ENCODE data around the gene RNF31. TPM values are rescaled to one million over a fixed set of nuclear protein-coding genes. Genes with fewer than 3 reads are reported as not detected.

Gene RNF31
- total RNA-seq, 1 experiment from 2014 or later: 77.6 TPM

DNA sequence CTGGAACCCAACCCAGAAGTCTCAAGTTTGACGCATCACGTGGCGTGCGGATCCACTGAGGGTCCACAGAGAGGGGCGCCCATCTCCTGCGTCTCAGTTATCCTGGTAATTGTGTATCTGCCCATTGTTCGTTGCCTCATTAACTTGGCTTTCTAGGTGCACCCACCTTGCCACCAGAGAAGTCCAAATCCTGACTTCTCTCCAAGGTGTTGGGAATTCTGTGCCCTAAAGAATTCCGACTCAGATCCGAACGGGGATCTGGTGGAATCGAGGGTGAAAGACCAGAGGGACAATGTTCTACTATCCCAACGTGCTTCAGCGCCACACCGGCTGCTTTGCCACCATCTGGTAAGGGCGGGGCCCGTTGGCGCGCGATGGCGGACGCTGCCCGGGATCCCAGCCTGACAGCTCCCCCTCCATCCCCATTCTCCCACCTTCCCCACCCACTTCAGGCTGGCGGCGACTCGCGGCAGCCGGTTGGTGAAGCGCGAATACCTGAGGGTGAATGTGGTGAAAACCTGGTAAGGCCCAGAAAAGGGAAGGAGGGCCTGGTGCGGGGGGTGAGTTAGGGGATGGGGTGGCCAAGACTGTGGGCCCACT is 25.1 kb downstream of the RNF31 start:
- peaks cover 17% of the 10 kb centered on the region for H3K36me3 Mint-ChIP-seq (ENCODE audit: insufficient read depth, unreplicated experiment)
- H3K27me3 Mint-ChIP-seq (ENCODE audit: insufficient read depth, unreplicated experiment): no peaks in the 10 kb centered on the region
- intact Hi-C loops (cut with micrococcal nuclease; ENCODE audit: unreplicated experiment): no loop called here
- Histone ChIP-seq H3K4me3 (ENCODE audit: low read depth, low read length) (no peak overlapping the region), H3K9me3 (no peaks in the 10 kb centered on the region), H3K27me3 (replicated peaks; ENCODE audit: control insufficient read depth, insufficient read depth, low read length) (no peaks in the 10 kb centered on the region), H3K4me1 (no peaks in the 10 kb centered on the region), H3K36me3 (ENCODE audit: control insufficient read depth, insufficient read depth, low read length) (peaks cover 2% of the 10 kb centered on the region)
- no peak overlapping the region for H3K4me3 Mint-ChIP-seq (ENCODE audit: unreplicated experiment)
- no TSS peak for BruUV-seq (replicated peaks)
- H3K4me1 Mint-ChIP-seq (ENCODE audit: low read depth, unreplicated experiment): no peaks in the 10 kb centered on the region
- ChIA-PET POLR2A (no interaction called here), CTCF (no interaction called here)
- H3K9me3 Mint-ChIP-seq (ENCODE audit: unreplicated experiment): no peaks in the 10 kb centered on the region
- DNase-seq: no peak
- no peak overlapping the region for H3K27ac Mint-ChIP-seq (ENCODE audit: unreplicated experiment)
- TF ChIP-seq, protein P1, sequence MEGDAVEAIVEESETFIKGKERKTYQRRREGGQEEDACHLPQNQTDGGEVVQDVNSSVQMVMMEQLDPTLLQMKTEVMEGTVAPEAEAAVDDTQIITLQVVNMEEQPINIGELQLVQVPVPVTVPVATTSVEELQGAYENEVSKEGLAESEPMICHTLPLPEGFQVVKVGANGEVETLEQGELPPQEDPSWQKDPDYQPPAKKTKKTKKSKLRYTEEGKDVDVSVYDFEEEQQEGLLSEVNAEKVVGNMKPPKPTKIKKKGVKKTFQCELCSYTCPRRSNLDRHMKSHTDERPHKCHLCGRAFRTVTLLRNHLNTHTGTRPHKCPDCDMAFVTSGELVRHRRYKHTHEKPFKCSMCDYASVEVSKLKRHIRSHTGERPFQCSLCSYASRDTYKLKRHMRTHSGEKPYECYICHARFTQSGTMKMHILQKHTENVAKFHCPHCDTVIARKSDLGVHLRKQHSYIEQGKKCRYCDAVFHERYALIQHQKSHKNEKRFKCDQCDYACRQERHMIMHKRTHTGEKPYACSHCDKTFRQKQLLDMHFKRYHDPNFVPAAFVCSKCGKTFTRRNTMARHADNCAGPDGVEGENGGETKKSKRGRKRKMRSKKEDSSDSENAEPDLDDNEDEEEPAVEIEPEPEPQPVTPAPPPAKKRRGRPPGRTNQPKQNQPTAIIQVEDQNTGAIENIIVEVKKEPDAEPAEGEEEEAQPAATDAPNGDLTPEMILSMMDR (IDR thresholded peaks at IDR 0.05; ENCODE audit: insufficient read depth in 1 of 2, low read depth in 1 of 2, low read length in 1 of 2, severe bottlenecking in 1 of 2, unreplicated experiment in 1 of 2): no peak

DNA sequence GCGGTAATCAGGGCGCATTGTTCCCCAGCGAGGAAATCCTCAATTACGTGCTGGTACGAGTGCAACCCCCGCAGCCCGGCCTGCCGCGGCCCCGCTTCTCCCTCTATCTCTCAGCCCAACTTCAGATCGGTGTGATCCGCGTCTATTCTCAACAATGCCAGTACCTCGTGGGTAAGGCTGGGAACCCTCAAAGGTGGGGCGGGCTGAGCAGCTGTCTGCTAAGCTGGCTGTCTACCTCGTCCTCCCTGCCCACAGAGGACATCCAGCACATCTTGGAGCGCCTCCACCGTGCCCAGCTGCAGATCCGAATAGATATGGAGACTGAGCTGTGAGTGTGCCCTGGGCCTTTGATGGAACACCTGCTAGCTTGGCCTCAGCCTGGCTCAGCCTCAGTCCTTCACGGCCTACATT is 25.6 kb downstream of the RNF31 start:
- intact Hi-C loops (cut with micrococcal nuclease; ENCODE audit: unreplicated experiment): no loop called here
- Mint-ChIP-seq H3K27me3 (ENCODE audit: insufficient read depth, unreplicated experiment) (no peaks in the 10 kb centered on the region), H3K4me1 (ENCODE audit: low read depth, unreplicated experiment) (no peaks in the 10 kb centered on the region), H3K4me3 (ENCODE audit: unreplicated experiment) (no peak overlapping the region), H3K27ac (ENCODE audit: unreplicated experiment) (no peak overlapping the region), H3K36me3 (ENCODE audit: insufficient read depth, unreplicated experiment) (peaks cover 15% of the 10 kb centered on the region), H3K9me3 (ENCODE audit: unreplicated experiment) (no peaks in the 10 kb centered on the region)
- no peaks in the 10 kb centered on the region for H3K27me3 ChIP-seq (replicated peaks; ENCODE audit: control insufficient read depth, insufficient read depth, low read length)
- POLR2A ChIA-PET: no interaction called here
- TF ChIP-seq, protein P1 (IDR thresholded peaks at IDR 0.05; ENCODE audit: insufficient read depth in 1 of 2, low read depth in 1 of 2, low read length in 1 of 2, severe bottlenecking in 1 of 2, unreplicated experiment in 1 of 2): no peak
- H3K4me1 ChIP-seq: no peaks in the 10 kb centered on the region
- no peaks in the 10 kb centered on the region for H3K9me3 ChIP-seq
- no TSS peak for BruUV-seq (replicated peaks)
- no peaks in the 10 kb centered on the region for H3K36me3 ChIP-seq (ENCODE audit: control insufficient read depth, insufficient read depth, low read length)
- H3K4me3 ChIP-seq (ENCODE audit: low read depth, low read length): no peak overlapping the region
- CTCF ChIA-PET: no interaction called here
- no peak for DNase-seq

DNA sequence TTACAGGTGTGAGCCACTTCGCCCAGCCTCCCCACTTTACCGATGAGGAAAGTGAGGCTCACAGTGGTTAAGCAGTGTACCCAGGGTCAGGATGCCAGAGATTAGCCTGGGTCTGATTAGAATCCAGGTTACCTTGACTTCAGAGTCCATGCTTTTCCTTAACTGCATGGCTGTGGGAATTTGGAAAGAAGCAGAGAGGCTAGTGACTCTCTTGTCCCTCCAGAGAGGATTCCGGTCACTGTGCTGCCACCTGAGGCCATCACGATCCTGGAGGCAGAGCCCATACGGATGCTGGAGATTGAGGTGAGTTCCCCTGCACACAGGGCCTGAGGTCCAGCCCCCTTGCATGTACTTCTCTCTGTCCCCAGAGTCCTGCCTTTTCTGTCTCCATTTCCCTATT is 29.3 kb downstream of the RNF31 start:
- ChIA-PET CTCF (no interaction called here), POLR2A (no interaction called here)
- TF ChIP-seq, protein P1 (IDR thresholded peaks at IDR 0.05; ENCODE audit: insufficient read depth in 1 of 2, low read depth in 1 of 2, low read length in 1 of 2, severe bottlenecking in 1 of 2, unreplicated experiment in 1 of 2): no peak
- BruUV-seq (replicated peaks): no TSS peak
- intact Hi-C loops (cut with micrococcal nuclease; ENCODE audit: unreplicated experiment): no loop called here
- Histone ChIP-seq H3K27me3 (replicated peaks; ENCODE audit: control insufficient read depth, insufficient read depth, low read length) (no peaks in the 10 kb centered on the region), H3K4me1 (no peaks in the 10 kb centered on the region), H3K36me3 (ENCODE audit: control insufficient read depth, insufficient read depth, low read length) (no peaks in the 10 kb centered on the region; the same call in 1 of the 2 replicates), H3K4me3 (ENCODE audit: low read depth, low read length) (no peak overlapping the region), H3K9me3 (no peaks in the 10 kb centered on the region)
- peaks cover 34% of the 10 kb centered on the region for H3K36me3 Mint-ChIP-seq (ENCODE audit: insufficient read depth, unreplicated experiment)
- no peaks in the 10 kb centered on the region for H3K27me3 Mint-ChIP-seq (ENCODE audit: insufficient read depth, unreplicated experiment)
- no peaks in the 10 kb centered on the region for H3K4me1 Mint-ChIP-seq (ENCODE audit: low read depth, unreplicated experiment)
- DNase-seq: no peak
- no peak overlapping the region for H3K4me3 Mint-ChIP-seq (ENCODE audit: unreplicated experiment)
- no peaks in the 10 kb centered on the region for H3K9me3 Mint-ChIP-seq (ENCODE audit: unreplicated experiment)
- peak overlapping the region; percentile 6 for H3K27ac Mint-ChIP-seq (ENCODE audit: unreplicated experiment)

All from Caco-2 (cell line).